NT2/D1 (cell line): ENCODE measurements around the gene CAMK2N1.

Experiments used
- SUZ12 ChIP-seq: IDR thresholded peaks from 2 replicates; pipeline ENCODE4 v1.6.1; 2011; ENCODE audit not compliant: insufficient read length, insufficient read depth; ENCODE audit errors: extremely low read depth
- YY1 ChIP-seq: IDR thresholded peaks from 2 replicates; pipeline ENCODE4 v1.6.1; 2011; ENCODE audit not compliant: insufficient read length, insufficient read depth
- ZNF274 ChIP-seq: IDR thresholded peaks from 2 replicates; pipeline ENCODE4 v1.6.1; 2011; ENCODE audit warnings: mild to moderate bottlenecking, low read depth, low read length

DNA sequence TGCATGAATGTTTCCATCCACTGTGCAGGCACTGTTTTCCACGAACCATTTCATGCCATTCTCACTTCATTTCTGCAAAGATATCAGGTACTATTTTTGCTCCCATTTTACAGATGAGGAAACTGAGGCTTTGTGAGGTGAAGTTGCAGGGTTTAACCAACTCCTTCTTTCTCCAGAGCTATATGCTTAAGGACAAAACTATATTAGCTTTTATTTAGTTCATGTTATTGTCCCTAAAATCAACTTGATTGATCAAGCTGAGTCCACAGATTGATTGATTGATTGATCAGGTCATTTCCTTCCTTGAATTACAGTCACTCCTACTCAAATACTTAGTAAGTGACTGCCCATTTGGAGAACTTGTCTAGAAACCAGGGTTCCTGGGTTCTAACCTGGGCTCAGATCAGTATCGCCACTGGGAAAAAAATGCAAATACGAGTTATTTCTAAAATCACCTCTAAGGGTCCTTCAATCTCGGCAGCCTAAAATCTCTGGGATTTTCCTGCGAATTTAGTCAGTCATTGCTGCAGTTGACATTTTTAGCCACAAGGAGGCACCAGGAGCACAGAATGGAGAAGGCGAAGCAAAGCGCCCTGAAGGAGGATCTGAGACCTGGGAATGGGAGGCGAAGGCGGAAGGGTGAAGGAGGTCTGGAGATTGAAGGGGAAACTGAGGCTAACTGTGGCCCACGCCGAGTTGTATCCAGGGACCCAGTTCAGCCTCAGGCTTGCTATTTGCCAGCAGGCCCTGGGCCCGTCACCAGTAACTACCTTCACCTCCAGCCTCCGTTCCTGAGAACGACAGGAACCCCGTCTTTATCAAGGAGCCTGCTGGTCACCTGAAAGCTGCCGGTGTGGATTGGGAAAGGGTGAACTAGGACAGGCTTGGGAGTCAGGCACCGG lies 36.2 kb upstream of the CAMK2N1 start:
- TF ChIP-seq YY1 (no peak), ZNF274 (no peak), SUZ12 (no peak)
